GM19397 (cell line): ENCODE data around the gene KCNIP3.

Source experiments
- ATAC-seq: cut with Tn5 transposase; IDR thresholded peaks from one replicate; pipeline ENCODE4 v1.9.1; 2021; ENCODE audit warnings: mild to moderate bottlenecking, moderate library complexity; ENCODE audit not compliant: unreplicated experiment

Gene KCNIP3

DNA sequence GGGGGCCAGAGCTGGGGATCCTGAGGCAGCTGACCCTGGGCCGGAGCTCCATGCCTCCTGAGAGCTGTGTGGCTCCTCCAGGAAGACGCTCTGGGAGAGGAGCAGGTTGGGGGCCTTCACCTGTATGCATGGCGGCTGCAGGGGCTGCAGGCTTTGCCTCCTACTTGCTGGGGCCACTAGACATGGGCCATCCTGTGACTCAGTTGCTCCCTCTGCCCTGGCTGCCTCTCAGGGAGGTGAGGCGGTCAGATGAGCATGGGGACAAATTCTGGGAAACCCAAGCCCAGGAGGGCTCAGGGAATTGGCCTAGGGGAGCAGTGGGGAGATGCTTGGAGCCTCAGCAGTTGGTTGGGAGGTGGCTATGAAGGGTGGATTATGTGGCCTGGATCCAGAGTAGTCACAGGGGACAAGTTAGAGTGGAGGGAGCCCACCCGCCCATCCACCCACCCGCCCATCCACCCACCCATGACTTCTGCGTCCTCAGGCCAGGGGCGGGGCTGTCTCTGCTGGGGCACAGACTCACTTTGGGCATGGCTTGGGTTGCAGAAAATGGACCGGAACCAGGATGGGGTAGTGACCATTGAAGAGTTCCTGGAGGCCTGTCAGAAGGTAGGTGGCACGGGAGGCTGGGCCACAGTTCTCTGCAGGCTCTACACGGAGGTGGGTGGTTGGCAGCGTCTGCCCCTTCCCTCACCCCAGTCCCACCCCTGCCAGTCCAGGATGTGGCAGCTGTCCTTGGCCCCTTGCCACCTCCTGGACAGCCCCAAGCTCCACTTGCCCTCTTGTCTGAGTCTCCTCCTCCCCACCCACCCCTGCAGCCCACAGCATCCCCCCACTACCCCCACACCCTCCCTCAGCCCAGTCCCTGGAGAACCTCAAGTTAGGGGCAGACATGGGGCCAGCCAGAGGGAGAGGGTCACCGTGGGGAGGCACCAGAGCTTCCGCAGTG lies 85.8 kb downstream of the KCNIP3 start:
- ATAC-seq = no peak

DNA sequence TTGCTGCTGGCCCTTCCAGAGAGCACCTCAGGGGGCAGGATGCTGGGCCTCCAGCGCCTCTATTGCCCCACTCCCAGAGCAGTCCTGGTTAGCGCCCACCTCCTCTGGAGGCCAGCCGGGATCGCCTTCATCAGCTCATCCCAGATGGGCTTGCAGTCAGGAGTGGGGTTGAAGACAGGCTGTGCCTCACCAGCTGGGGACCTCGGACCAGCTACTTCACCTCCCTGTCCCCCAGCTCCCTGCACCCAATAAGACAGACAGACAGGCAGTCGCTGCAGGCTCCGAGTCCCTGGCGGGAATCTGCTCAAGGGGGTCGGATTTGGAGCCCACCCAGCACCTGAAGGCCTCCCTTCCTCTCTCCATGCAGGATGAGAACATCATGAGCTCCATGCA lies 86.5 kb downstream of the KCNIP3 start:
- no peak for ATAC-seq

GRCh38 chr2:95384854-95385569 lies 87.9 kb downstream of the KCNIP3 start:
- no peak for ATAC-seq

DNA sequence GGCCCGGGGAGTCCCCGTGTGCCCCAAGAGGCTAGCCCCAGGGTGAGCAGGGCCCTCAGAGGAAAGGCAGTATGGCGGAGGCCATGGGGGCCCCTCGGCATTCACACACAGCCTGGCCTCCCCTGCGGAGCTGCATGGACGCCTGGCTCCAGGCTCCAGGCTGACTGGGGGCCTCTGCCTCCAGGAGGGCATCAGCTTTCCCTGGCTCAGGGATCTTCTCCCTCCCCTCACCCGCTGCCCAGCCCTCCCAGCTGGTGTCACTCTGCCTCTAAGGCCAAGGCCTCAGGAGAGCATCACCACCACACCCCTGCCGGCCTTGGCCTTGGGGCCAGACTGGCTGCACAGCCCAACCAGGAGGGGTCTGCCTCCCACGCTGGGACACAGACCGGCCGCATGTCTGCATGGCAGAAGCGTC lies 88.4 kb downstream of the KCNIP3 start:
- ATAC-seq = no peak

DNA sequence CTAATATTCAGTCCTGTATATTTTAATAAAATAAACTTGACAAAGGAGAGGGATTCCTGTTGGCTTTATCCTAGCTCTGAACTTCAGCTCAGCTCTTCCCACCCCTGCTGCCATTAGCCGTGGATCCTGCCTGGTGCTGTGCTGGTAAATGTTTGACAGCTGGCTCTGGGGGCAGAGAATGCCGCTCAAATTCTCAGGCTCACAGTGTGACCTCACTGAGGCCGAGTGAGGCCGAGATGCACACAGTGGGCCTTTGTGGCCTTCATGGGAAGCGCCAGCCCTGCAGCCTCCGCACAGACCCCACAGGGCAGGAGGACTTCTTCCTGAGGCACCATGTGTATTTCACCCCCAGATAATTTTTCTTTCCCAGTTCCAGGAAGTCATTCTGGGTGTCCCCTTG lies 88.9 kb downstream of the KCNIP3 start:
- ATAC-seq = no peak

- ATAC-seq = no peak
Observed at GRCh38 chr2:95387358-95387757, 90.2 kb downstream of the KCNIP3 start.

DNA sequence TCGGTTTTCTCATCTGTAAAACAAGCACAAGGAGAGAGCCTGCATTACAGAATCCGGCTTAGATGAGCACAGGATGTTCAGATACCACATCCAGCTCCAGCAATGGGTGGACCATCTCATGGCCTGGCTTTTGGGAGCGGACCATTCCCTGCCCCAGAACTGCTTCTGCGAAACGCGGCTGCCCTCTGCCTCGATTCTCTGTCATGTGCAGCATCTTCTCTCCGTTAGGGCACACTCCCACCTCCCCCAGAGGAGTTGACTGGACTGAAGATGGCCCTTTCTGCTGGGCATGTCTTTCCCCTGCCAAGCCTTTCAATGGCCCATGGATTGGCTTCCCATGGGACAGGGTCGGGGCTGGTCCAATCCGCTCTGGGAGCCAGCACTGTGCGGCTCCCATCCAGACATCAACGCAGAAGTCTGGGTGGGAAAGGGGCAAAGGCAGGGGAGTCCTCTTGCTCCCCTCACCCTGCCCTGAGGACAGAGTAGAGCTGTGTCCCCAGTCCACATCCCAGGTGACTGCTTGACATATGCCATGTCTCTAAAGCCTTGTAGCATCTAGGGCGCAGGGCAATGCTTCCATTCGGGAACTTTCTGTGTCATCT lies 91.0 kb downstream of the KCNIP3 start:
- ATAC-seq = no peak

- no peak for ATAC-seq
Observed at GRCh38 chr2:95388856-95389244, 91.7 kb downstream of the KCNIP3 start.

DNA sequence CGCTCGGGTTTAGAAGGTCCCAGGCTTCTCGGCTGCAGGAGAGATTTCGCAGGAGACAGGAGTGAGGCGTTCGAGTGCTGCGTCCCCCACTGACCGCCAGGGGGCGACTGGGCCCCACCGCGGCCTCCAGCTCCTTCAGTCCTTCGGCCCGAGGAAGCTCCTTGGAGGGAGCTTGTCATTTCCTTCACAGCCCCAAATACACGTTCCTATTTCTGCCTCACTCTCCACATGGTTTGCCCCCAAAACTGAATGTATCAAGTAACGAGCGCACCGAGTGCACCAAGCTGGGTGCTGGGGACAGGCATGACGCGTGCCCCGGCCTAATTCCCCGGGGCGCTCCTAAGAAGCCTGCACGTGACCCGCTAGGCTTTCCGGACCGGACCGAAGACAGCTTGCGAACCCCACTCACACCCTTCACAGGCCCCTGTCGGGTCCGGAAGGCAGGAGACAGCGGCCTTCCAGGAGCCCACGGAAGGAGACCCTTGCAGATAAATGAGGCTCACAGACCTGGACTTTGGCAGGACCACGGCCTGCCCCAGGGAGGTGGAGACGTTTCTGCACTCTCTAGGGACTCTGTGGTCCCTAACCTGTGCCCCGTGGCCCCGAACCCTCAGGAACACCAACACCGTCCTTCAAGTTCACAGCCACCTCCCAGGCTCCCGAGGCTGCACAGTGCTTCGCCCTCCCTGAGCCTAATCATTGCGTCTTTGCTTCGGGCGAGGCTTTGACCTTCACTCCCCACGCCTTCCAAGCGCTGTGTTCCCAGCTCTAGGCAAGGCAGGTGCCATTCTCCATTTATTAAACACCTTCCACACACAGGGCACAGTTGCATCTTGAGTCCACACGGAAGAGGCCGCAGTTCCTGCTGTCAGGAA lies 92.3 kb downstream of the KCNIP3 start:
- ATAC-seq = no peak

- no peak for ATAC-seq
Observed at GRCh38 chr2:95390272-95390880, 93.2 kb downstream of the KCNIP3 start.

DNA sequence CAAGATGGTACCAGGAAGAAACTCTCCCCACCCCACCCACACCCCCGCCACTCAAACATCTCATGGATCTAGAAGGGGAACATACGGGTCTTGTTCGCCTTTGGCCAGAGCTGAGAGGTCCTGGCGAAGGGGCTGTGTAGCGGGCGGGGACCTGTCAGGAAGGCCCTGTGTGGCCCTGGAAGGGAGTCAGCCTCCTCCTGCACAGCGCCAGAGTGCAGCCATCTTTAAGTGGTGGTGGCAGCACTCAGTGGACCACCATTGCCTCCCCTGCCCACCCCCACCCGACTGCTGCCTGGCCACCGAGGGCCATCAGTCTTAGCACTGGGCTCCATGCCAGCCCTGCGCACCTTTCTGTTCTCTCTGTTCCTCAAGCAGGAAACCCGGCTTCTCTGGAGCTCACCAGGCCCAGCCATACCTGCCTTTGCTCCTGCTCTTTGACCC lies 93.8 kb downstream of the KCNIP3 start:
- no peak for ATAC-seq

- no peak for ATAC-seq
Observed at GRCh38 chr2:95391641-95392310, 94.6 kb downstream of the KCNIP3 start.

GRCh38 chr2:95392320-95392719 lies 95.2 kb downstream of the KCNIP3 start:
- ATAC-seq = no peak

DNA sequence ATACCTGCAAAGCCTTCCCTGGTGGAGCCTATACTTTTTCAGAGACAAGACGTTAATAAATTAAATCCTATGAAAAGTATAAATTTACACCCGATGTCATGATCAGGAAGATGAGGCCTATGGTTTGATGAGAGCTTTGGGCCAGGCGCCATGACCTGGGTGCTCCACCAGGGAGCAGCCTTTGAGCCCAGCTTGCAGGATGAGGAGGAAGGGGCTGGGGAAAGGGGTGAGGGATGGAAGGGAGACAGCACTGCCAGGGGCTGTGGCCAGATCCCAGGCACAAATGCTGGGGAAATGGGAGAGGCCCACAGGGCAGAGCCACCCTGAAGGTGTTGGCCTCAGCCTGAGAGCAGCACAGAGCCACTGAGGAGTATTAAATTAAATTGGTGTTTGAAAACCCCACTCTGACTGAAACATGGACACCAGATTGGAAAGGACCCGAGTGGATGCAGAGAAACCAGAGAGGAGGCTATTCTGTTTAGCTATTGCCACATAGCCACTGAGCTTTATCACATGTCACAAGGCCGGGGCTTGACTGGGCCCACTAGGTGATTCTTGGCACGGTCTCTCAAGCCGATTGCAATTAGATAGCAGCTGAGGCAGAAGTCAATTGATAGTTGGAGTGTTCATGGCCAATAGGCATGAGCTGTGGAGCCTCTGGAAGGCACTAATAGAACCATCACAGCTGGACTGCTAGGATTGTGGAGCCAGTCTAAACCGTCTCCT lies 95.7 kb downstream of the KCNIP3 start:
- ATAC-seq = no peak

GRCh38 chr2:95393901-95394300 lies 96.8 kb downstream of the KCNIP3 start:
- no peak for ATAC-seq

DNA sequence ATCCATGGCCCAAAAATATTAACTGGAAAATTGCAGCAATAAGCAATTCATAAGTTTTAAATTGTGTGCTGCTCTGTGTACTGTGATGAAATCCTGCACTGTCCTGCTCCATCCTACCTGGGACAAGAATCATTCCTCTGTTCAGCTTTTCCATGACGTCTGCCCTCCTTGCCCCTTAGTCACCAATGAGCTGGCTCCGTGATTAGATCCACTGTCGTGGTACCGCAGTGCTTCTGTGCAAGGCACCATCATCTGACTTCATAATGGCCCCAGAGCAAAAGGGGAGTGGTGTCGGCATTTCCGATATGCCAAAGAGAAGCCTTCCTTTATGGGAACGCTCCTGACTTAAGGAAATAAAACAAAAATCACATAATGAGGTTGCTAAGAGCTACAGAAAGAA lies 101.9 kb downstream of the KCNIP3 start:
- ATAC-seq = no peak

DNA sequence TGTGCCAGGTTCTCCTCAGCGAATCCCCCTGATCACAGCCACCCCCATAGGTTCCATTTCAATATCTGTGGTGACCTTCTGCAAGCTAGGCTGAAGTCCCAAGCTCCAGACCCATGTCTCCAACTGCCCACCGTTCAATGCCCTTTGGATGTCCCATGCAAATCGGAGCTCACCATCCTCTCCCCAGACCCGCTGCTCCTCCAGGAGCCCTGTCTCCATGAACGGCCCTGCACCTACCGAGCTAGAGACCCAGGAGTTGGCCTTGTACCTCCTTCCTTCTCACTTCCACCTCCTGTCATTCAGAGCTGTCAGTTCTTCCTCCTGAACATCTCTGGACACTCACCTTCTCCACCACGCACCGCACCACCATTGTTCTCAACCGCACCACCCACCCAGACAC lies 104.3 kb downstream of the KCNIP3 start:
- no peak for ATAC-seq

DNA sequence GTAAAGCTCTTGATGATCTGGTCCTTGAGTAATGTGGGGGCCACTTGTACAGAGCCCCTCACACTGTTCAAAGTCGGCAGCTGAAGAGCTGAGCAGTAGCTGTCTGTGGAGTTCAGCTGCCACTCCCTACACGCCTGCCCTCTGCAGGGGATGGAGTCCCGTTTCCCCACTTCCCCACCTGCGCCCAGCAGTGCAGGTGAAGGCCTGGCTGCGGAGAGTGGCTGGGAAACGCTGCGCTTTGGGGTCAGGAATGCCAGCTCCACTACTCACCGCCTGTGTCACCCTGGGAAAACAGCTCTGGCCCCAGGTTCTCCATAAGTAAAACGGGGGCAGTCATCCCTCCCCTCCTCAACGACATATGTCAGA lies 104.8 kb downstream of the KCNIP3 start:
- ATAC-seq = peak; percentile 16
